Left lobe of liver (tissue), 2 donors: Measurements from ENCODE around the gene ITPKB. TPM values are rescaled to one million over a fixed set of nuclear protein-coding genes. Genes with fewer than 3 reads are reported as not detected.
"Not testable (repeated sequence)": the region's sequence is repeated elsewhere in the genome, so short reads cannot be mapped to it uniquely, and the experiment has no call there.

Experiments
- ATAC-seq: fragments of 200-7000 bp; cut with Tn5 transposase; one replicate; pipeline ENCODE4 v1.9.1; 2020; ENCODE audit warnings: mild to moderate bottlenecking, moderate library complexity
- DNase-seq: peaks from one replicate; pipeline ENCODE4 v3.0.0-alpha.2; 2020; ENCODE audit warnings: low spot score
- total RNA-seq: library from RNA; stranded (reverse); gene quantifications from one replicate; pipeline ENCODE4 v1.2.1, GENCODE V29; 2021
- donor health status: DM: no; HTN: no; CAD: no; lungs with moderate emphysema.
- donor health status: DM: no; HTN: yes; CAD: no.

Gene ITPKB
- total RNA-seq, 1 donor from 2014 or later = 3.1 TPM

DNA sequence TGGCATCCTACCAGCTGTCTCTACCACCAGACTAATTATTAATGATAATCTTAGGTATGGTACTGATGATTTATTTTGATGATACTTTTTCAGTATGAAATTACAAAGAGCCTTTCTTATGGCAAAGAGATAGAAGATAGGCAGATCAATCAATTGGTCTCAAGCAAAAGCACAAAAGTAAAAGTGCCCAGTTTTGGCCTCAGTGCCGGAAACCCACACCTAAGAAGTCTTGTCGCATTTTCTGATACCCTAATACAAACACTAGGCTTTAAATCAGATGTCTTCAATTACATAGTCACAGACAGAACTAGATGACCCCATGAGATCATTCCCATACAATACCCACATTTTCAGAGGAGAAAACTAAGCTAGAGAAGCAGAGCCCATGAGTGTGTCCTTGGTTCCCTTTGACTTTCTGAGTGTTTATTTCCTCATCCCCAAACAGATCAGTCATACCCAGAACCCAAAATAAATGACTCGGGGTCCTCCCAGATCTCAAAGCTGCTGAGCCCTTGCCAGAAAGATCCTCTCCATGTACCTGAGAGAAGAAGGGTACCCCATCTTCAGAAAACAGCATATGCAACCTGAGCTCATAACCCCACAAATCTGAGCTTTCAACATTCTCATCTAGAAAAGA lies 7.7 kb downstream of the ITPKB start:
- DNase-seq = no peak
- no peak for ATAC-seq

DNA sequence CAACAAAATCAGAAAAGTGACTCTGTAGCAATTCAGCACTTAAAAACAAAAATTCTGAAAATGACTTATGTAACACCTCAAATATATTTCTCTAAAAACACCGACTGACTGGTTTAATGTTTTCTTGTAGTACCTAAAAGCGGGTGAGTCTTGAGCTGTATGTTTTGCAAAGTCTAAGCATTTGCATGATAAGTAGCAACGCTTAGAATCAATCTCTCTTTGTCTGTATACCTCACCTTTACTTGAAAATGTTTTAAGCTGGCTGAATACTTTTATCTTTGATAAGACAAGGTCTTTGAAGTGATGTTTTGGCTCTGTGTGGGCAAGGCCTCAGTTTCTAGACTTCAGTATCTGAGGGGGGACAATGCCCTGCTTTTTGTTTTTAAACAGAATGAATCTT lies 8.2 kb downstream of the ITPKB start:
- DNase-seq = no peak
- no peak for ATAC-seq

DNA sequence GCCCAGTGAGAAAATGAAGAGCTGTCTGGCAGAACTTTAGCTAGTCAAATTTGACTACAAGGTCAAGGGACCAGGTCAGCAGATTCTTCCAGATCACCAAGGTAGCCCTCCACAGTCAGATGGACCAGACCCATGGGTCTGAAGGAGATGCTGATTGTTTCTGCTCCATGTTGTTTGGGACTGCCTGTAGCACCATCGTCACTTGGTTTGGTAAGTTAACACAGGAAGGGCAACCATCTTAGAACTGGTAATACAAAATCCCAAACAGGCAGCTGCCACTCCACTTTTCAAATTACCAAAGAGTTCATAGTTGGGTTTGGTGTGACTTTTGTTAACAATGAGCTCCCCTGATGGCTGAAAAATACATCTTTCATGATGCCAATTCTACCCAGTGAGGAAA lies 9.0 kb downstream of the ITPKB start:
- no peak for ATAC-seq
- DNase-seq = no peak

DNA sequence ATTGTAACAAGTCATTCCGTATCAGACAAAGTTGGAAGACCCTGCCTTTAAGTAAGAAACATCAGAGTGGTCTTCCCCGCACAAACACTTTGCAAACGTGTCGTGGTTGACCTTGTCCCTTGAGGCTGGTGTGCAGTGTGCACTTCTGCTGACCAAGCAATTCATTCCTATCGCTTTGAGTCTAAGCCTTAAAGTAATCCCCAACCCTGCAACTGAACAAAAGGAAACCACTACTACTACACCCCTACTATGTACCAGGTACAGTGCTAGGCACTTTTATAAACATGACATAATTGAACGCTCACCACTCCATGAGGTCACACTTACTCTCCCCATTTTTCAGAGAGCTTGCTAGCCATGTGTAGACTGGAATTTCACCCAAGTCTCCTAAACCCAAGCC lies 10.6 kb downstream of the ITPKB start:
- ATAC-seq = no peak

DNA sequence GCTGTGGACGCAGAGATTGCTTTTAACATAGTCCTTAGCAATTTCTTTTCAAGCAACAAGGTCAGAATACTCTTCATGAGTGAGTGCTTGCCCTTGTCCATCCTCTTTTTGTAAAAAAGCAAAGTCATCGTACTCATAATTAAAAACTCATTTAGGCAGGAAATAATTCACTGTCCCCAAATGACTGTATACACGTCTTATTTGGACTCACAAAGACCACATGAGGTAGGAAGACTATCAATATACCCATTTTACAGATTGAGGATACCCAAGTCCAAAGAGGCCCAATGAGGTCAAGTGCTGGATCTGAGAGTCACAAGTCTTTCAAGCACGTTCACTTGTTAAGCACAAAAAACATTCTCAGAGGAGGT lies 13.2 kb downstream of the ITPKB start:
- no peak for ATAC-seq
- no peak for DNase-seq

More for the DNA sequence above, 10.6 kb downstream of the ITPKB start:
- DNase-seq = no peak

DNA sequence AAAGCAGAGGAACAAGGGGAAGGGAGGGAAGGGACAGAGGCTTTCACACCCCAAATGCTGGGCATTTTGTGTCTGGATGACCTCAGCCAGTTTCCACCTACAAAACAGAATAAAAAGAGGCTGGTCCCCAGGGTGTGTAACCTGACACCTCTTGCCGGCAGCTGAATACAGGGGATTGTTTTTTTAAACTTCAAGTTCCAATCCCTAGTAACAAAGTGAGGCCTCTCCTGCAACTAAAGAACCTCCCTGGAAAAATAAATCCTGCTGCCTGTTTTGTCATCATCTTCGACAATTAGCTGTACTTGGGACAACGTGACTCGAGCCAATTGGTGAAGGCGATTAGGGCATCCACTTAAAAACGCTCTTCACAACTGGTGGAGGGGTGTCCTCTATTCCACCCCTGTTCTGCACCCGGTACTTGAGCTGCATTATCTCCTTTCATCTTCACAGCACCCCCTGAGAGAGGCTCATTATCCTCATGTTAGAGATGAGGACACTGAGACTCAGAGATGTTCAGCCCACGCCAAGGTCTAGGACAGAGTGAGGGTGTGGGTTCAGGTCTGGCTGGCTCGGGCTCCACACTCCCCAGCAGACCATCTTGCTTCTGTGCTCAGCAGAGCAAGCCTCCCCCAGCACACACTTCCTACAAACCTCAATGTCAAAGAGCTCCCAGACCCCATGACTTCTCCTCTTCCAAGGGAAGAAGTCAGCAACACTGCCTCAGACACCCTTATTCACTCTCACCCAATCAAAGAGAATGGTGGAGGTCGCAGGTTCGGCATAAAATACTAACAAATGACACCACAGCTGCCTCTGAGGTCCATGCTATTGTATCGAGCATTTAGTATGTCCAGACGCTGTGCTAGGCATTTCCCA lies 15.2 kb downstream of the ITPKB start:
- no peak for DNase-seq
- ATAC-seq = no peak

DNA sequence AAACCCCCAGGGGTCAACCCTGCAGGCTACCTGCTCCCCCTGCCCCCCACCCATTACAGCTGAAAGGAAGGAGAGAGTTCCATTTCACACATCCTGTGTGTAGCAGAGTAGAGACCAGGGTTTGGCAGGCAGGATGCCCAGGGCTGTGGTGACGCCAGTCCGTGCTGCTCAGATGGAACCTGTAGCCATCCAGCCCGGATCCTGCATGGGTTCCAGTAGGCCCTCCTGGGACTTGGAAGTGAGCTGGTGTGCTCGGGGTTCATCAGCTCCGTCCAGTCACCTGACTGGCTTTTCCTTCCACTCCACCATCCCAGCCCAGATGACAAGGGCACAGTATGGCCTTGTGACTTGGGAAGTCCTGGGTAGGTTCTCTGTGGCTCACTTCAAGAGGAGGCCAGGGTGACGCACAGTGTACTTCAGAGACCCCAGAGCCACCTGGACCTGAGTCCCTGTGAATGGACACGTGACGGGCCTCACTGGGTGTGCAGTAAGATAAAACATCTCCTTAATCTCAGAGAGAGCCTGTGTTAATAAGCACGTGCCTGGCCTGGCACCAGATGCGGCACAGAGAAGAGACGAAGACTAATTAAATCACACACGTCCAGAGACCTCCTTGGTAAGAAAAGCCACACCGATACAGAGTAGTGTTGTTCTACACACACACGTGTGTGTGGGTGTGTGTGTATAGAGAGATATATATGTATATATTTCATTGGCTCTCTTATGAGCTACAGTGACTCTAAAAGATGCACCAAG lies 16.0 kb downstream of the ITPKB start:
- ATAC-seq = no peak
- DNase-seq = no peak

DNA sequence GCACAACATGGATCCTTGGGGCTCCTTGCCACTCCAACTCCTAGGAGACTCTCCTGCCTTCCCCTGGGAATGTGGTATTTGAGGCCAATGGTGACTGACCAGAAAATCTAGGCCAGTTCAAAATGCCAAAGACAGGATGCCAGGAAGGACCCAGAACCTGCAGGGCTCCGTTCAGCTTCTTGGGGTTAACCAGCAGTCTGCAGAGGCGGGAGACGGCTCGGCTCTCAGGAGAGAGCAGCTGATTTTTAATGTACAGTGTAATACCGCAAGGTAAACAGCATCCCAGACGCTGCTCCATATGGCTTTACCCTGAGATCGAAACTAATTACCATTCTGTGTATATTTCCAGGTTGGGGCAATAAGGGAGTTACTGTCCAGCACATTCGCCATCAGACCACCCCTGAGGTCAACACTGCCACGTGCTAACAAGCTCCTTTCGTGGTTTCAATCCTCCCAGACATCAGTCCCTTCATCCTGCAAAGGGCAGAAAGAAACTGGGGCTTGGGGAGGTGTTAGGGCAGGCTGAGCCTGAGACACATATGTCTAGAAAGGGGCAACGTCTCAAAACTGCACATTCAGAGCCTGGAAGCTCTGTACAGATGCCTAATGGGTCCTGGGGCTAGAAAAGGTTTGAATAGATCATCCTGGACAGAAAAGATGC lies 16.7 kb downstream of the ITPKB start:
- ATAC-seq = no peak
- DNase-seq = no peak

DNA sequence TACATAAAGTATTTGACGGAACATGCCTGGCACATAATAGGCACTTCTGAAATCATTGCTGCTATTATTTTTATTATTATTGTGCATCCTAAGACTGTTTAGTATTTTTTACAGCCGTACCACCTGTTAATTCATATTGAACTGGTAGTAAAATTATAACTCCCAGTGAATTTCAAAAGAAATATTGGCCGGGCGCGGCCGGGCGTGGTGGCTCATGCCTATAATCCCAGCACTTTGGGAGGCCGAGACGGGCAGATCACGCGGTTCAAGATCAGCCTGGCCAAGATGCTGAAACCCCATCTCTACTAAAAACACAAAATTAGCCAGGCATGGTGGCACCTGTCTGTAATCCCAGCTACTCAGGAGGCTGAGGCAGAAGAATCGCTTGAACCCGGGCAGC lies 18.5 kb downstream of the ITPKB start:
- ATAC-seq, DNase-seq: not testable (repeated sequence)

DNA sequence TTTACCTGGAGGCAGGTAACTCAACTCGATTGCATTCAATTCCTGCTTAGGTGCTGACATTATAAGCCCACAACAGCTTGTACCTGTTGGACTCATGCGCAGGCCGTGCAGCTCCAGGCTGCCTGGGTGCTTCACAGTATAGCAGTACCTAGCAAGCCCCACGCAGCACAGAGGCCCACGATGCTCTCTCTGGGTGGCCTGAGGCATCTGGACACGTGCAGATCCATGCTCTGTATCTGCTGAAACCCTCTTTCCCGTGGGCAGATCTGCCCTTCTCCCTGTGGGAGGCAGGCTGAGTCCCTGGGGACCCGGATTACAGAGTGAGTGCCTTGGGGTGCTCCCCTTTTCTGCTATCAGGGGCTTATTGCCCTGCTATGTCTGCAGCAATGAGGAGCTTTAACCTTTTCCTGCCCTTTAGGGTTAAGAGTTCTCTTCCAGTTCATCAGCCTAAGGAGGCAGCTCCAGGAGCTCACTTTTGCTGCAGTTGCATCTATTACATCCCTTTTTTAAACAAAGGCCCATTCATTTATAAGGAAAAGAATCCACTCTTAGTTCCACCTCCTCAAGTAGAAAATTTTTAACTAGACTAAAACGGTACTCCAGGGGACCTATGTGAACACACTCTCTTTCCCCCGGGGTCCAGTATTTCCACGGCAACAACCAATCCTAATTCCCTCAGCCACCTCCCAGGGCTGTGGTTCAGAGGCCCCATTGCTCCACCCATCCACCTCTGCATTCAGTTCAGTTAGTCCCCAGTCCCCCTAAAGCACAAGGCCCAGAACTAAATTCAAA lies 19.3 kb downstream of the ITPKB start:
- no peak for ATAC-seq
- no peak for DNase-seq

DNA sequence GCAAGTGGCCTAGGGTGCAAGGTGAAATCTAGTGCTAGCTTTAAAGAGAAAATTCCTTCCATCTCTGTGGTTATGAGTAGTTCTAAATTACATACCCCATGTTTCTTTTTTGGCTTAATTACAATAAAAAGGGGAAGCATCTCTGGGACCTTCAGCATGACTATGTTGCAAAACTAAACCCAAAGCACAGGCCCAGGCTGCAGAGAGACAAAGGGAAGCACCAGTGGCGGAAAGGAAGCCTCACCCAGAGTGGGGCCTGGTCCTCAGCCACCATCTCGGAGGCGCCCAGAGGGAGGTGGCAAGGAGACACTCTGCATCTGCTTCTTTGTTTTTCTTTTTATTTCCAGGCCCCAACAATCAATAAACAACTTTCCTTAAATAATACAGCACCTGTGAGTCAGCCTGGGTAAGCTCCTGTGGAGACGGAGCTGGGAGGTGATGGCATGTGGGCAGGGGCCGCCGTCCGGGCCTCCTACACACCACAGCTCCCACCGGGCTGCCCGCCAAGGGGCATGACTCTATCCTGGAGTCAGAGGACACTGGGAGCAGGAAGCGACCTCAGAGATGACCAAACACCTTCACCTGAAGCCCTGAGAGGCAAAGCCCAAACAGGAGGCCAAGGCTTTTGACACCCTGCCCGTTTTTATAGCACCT lies 21.7 kb downstream of the ITPKB start:
- ATAC-seq (peak; percentile 51), DNase-seq (no peak)

DNA sequence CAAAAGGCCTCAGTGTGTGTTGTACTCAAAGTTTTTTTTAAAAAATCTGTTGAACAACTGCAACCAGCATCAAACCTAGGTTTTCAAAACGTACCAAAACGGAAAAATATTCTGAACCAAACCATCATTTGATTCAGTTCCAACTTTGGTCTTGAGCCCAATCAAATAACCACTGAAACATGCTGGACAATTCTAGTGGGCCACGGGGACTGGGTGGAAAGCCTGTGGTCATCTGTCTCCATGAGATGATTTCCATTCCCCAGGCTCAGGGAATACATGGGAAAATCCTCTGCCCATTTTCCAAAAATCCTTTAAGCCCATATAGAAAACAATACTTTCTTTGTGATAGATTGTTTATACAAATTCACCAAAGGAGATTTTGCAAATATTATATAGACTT lies 22.5 kb downstream of the ITPKB start:
- no peak for DNase-seq
- ATAC-seq = no peak

DNA sequence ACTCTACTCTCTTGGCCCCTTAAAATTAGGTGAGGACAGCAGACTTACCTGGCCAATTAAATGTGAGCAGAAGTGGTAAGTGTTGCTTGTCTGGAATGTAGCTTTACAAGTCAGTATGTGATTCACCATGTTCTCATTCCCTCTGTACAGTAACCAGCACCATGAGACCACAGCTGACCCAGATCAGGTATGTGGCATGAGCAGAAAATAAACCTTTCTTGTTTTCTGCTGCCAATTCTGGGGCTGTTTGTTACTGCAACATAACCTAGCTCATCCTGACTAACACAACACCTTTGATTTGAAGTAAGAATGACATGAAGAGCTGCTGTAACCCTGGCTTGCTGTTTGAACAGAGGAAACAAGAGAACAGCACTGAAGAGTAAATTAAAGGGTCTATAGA lies 24.9 kb downstream of the ITPKB start:
- DNase-seq = no peak
- no peak for ATAC-seq

DNA sequence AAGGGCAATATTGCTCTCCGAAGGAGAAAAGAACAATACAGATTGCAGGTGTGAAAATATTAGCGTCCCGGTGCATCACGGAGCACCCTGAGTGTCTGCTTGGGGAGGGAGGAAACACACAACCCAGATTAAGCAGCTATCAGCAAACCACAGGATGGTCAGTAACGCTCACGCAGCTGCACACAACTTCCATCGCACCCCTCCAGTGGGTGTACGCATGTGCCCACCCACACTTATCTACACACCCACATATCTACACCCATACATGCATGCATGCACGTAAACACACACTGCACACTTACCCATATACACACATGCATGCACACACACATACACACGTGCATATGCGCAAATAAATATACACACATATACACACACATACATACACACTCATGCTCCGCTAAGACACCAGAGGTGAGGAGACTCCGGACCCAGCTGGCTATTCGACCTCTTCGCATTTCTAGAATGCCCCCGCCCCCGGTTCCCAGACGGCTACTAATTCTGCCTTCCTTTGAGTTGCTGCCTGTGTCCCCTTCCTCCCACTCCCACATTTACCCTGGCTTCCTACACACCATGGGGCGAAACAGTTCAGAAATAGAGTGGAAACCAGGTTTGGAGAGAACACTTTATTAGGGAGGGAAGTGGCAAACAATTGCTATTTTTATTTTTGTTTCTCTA lies 26.2 kb downstream of the ITPKB start:
- DNase-seq = no peak
- no peak for ATAC-seq

DNA sequence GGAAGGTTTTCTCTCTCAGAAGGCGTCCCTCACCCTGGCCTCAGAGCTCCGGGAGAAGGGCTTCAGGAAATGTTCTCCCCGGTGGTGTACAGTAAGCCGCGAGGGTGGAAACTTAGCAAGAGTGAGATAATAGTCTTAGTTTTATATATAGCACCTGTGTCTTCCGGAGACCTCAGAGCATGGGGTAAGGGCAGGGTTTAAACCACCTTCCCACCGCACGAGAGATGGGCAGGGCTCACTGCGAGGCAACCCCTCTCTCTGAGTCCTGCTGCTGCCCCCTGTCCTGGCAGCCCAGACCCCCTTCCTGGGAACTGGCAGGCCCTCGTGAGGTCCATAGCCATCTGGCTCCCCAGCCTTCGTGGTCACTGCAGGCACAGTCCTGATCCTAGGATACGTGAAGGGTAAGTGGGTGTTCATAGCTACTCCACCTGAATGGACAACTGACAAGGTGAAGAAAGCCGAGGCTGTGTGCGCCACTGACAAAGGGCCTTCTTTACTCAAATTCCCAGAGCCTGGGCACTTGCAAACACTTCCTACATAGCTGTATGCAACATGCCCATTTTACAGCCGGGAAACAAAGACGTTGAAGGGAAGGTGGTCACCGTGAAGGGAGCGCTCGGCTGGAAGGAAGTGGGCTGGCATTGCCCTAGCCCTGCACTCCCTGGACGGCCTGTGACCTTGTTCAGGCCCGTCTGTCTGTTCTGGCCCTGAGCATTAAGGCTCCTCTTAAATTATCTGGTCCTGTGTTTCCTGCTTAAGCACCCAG lies 26.9 kb downstream of the ITPKB start:
- no peak for ATAC-seq
- no peak for DNase-seq

DNA sequence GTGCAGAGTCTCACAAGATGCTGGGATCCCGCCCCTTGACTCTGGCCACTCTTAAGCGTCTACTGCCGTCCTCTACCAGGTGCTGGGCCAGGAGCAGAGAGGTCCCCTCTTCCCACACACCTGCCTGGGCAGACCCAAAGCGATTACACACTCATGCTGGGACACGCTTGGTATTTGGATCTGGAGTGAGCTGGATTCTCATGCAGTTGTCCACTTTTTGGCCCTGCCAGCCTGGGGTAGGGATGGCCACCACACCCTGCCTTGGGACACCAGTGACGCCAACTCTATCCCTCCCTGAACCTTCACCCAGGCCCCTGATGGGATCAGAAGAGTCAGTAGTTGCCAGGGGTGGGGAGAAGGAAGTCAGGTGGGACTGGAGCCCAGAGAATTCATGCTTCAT lies 28.6 kb downstream of the ITPKB start:
- no peak for ATAC-seq
- DNase-seq = no peak

DNA sequence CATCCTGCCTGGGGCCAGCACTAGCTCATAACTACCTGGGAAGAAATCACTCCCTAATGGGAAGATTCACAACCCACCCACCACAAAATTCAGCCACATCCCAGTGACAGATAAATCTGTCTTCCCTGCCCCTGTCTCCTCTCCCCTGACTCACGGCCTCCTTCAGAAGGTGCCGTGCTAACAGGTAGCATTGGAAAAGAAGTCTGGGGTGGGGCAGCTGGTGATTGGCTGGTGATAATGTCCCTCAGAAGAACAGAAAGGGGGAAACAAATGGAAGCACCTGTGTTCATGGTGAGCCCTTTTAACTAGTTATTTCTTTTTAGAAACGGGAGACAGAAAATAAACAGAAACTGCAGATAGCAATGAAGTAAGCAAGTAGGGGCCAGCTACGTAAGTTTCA lies 29.1 kb downstream of the ITPKB start:
- ATAC-seq = no peak

DNA sequence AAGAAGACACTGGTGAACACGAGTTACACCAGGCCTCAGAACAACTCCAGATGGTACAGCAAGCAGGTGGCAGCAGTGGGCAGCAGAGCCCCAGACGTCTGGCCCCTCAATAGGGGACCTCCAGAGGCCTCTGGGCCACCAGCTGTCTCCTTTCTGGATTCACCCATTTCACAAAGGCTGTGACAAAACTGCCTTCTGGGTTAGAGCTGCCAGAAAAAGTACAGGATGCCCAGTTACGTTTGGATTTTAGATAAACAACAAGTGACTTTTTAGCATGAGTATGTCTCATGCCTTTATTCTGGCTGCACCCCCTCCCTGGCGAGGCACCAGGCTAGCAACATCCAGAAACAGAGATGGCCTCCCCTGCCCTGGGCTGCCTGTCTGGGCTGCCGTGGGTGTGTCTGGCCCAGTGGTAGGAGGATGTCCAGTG lies 30.1 kb downstream of the ITPKB start:
- ATAC-seq (no peak), DNase-seq (no peak)

More for the DNA sequence above, 29.1 kb downstream of the ITPKB start:
- DNase-seq = no peak
